Osteocyte (in vitro differentiated cells): ENCODE results near the gene BID. TPM values are rescaled to one million over a fixed set of nuclear protein-coding genes. Genes with fewer than 3 reads are reported as not detected.
A peak's percentile ranks its signal among the peaks of the same experiment; 100 is the strongest.

ENCODE experiments used
- DNase-seq: peaks from one replicate; pipeline ENCODE4 v3.0.0; 2021; ENCODE audit warnings: mixed read lengths; ENCODE audit not compliant: unreplicated experiment; ENCODE audit errors: extremely low spot score
- H3K27ac Mint-ChIP-seq: one replicate; pipeline ENCODE4 v1.8.0; 2021; ENCODE audit warnings: mild to moderate bottlenecking, mixed read lengths; ENCODE audit not compliant: unreplicated experiment
- H3K27me3 Mint-ChIP-seq: one replicate; pipeline ENCODE4 v1.8.0; 2021; ENCODE audit warnings: mixed read lengths; ENCODE audit not compliant: unreplicated experiment
- H3K36me3 Mint-ChIP-seq: one replicate; pipeline ENCODE4 v1.8.0; 2021; ENCODE audit warnings: mixed read lengths; ENCODE audit not compliant: unreplicated experiment
- H3K4me1 Mint-ChIP-seq: one replicate; pipeline ENCODE4 v1.8.0; 2021; ENCODE audit warnings: mixed read lengths; ENCODE audit not compliant: unreplicated experiment
- H3K4me3 Mint-ChIP-seq: one replicate; pipeline ENCODE4 v1.8.0; 2021; ENCODE audit warnings: mild to moderate bottlenecking, moderate library complexity, mixed read lengths; ENCODE audit not compliant: unreplicated experiment
- H3K9me3 Mint-ChIP-seq: one replicate; pipeline ENCODE4 v1.8.0; 2021; ENCODE audit warnings: mixed read lengths; ENCODE audit not compliant: unreplicated experiment
- total RNA-seq: library from RNA; stranded (reverse); gene quantifications from 2 replicates; pipeline ENCODE4 v1.2.1, GENCODE V29; 2021
- TF ChIP-seq, protein P1 (sequence below): fragments of 200-600 bp; sonication (generic); IDR thresholded peaks from 2 replicates; pipeline ENCODE4 v1.5.0; 2021; ENCODE audit warnings: antibody characterized with exemption, mild to moderate bottlenecking, moderate library complexity

The BID gene
- total RNA-seq, 1 donor from 2014 or later: 11.6 TPM

DNA sequence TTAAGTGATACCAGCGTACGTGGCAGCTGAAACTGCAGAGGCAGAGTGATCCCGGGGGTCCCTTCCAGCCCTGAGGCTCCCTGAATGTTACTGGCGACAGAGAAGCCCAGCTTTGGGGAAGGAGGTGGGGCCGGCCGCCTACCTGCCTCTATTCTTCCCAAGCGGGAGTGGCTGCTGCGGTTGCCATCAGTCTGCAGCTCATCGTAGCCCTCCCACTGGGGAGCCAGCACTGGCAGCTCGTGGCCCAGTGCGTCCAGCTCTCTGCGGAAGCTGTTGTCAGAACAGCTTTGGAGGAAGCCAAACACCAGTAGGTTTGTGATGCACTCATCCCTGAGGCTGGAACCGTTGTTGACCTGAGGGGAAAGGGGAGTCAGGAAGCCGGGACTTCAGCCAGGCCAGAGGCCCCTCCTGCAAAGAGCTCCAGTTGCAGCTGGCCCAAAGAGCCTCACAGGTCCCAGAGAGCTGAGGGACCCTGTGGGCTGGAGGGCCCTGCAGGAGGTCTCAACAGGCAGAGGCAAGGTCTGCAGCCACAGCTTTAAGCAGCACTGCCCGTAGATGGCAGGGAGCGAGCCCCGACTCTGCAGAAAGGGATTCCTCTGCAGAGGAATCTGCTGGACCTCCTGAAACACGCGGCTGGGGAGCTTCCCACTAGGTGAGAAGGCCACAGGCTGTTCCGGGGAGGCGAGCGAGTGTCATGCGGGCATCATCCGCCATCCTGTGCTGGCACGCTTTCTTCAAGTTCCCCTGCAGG, 30.4 kb downstream of the BID start:
- Mint-ChIP-seq H3K9me3 (no peaks in the 10 kb centered on the region), H3K4me1 (peaks cover 13% of the 10 kb centered on the region), H3K36me3 (no peaks in the 10 kb centered on the region), H3K27me3 (no peaks in the 10 kb centered on the region), H3K27ac (no peak overlapping the region), H3K4me3 (no peak overlapping the region)
- TF ChIP-seq, protein P1, sequence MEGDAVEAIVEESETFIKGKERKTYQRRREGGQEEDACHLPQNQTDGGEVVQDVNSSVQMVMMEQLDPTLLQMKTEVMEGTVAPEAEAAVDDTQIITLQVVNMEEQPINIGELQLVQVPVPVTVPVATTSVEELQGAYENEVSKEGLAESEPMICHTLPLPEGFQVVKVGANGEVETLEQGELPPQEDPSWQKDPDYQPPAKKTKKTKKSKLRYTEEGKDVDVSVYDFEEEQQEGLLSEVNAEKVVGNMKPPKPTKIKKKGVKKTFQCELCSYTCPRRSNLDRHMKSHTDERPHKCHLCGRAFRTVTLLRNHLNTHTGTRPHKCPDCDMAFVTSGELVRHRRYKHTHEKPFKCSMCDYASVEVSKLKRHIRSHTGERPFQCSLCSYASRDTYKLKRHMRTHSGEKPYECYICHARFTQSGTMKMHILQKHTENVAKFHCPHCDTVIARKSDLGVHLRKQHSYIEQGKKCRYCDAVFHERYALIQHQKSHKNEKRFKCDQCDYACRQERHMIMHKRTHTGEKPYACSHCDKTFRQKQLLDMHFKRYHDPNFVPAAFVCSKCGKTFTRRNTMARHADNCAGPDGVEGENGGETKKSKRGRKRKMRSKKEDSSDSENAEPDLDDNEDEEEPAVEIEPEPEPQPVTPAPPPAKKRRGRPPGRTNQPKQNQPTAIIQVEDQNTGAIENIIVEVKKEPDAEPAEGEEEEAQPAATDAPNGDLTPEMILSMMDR: no peak
- DNase-seq: no peak

GRCh38 chr22:17742527-17742902, 31.8 kb downstream of the BID start:
- TF ChIP-seq, protein P1: peak; percentile 83
- no peak overlapping the region for H3K27ac Mint-ChIP-seq
- H3K4me3 Mint-ChIP-seq: no peak overlapping the region
- H3K4me1 Mint-ChIP-seq: peaks cover 13% of the 10 kb centered on the region
- no peak for DNase-seq
- H3K36me3 Mint-ChIP-seq: no peaks in the 10 kb centered on the region
- H3K9me3 Mint-ChIP-seq: no peaks in the 10 kb centered on the region
- H3K27me3 Mint-ChIP-seq: no peaks in the 10 kb centered on the region

GRCh38 chr22:17741866-17742526, 32.3 kb downstream of the BID start:
- Mint-ChIP-seq H3K4me3 (no peak overlapping the region), H3K4me1 (peaks cover 13% of the 10 kb centered on the region), H3K9me3 (no peaks in the 10 kb centered on the region), H3K36me3 (no peaks in the 10 kb centered on the region), H3K27me3 (no peaks in the 10 kb centered on the region), H3K27ac (no peak overlapping the region)
- no peak for DNase-seq
- TF ChIP-seq, protein P1: no peak

DNA sequence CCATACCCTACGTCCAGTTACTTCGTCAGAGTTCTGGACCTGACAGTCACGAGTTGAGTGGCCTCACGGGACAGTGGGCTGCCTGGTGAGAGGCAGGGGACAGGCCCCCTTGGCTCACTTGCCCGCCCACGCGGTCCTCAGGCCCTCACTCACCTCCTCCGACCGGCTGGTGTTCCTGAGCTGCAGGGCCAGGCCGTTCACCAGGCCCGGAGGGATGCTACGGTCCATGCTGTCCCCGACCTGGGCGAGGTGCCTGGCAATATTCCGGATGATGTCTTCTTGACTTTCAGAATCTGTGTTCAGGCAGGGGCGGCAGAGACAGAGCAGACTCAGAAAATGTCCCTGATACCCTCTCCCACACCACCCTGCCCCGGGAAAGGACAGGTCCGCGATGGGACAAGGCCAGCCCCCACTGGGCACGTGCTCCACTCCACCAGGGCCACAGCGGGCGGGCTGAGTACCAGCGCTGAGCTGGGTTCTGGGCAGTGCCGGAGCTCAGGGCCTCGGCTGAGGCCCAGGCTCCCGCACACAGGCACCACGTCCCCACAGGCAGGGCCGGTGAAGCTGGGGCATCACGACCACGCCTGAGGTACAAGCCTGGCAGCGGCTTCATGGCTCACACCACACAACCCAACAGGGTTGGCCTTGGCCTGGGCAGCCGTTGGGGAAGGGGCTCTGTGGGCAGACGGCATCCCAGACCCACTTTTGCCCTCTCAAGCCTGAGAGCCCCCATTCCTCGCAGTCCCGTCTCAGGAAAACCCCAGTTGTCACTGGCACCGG, 34.9 kb downstream of the BID start:
- TF ChIP-seq, protein P1: no peak
- Mint-ChIP-seq H3K9me3 (no peaks in the 10 kb centered on the region), H3K4me1 (peaks cover 9% of the 10 kb centered on the region), H3K4me3 (no peak overlapping the region), H3K36me3 (peaks cover 1% of the 10 kb centered on the region), H3K27me3 (no peaks in the 10 kb centered on the region), H3K27ac (no peak overlapping the region)
- DNase-seq: no peak
